Measurements from ENCODE around the gene MSLN.

GRCh38 chr16:745739-746138, 14.8 kb upstream of the MSLN start:
- TF ChIP-seq POLR2A (IDR thresholded peaks at IDR 0.05), result no peak
- TF ChIP-seq, protein P1, sequence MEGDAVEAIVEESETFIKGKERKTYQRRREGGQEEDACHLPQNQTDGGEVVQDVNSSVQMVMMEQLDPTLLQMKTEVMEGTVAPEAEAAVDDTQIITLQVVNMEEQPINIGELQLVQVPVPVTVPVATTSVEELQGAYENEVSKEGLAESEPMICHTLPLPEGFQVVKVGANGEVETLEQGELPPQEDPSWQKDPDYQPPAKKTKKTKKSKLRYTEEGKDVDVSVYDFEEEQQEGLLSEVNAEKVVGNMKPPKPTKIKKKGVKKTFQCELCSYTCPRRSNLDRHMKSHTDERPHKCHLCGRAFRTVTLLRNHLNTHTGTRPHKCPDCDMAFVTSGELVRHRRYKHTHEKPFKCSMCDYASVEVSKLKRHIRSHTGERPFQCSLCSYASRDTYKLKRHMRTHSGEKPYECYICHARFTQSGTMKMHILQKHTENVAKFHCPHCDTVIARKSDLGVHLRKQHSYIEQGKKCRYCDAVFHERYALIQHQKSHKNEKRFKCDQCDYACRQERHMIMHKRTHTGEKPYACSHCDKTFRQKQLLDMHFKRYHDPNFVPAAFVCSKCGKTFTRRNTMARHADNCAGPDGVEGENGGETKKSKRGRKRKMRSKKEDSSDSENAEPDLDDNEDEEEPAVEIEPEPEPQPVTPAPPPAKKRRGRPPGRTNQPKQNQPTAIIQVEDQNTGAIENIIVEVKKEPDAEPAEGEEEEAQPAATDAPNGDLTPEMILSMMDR (IDR thresholded peaks at IDR 0.05), result peak in 2 of 6 experiments; percentile 6 to 29

Measured in esophagus squamous epithelium (tissue), 4 donors.